GM10248 (cell line): Measurements from ENCODE around the gene UNK.
"Not testable (repeated sequence)": the region's sequence is repeated elsewhere in the genome, so short reads cannot be mapped to it uniquely, and the experiment has no call there.

ENCODE experiments used
- CTCF ChIA-PET: fragments of 300-600 bp; sonication (Branson Sonifier 250); formaldehyde crosslinking; extraction: SDS; loops from one replicate; lab custom pipeline; 2021; ENCODE audit warnings: antibody characterized with exemption; lab: Yijun Ruan, JAX
- POLR2A ChIA-PET: fragments of 350-650 bp; sonication (Branson Sonifier 250); formaldehyde crosslinking; extraction: SDS; loops from one replicate; lab custom pipeline; 2020; ENCODE audit warnings: antibody characterized with exemption; lab: Yijun Ruan, JAX
- DNase-seq: peaks from one replicate; pipeline ENCODE4 v3.0.0; 2012; ENCODE audit errors: extremely low spot score
- TF ChIP-seq, protein P1 (sequence below): IDR thresholded peaks from 2 replicates; pipeline ENCODE4 v1.5.1; 2012; ENCODE audit warnings: mild to moderate bottlenecking, low read depth; ENCODE audit errors: extremely low read depth, missing control alignments, control extremely low read depth

UNK gene

DNA sequence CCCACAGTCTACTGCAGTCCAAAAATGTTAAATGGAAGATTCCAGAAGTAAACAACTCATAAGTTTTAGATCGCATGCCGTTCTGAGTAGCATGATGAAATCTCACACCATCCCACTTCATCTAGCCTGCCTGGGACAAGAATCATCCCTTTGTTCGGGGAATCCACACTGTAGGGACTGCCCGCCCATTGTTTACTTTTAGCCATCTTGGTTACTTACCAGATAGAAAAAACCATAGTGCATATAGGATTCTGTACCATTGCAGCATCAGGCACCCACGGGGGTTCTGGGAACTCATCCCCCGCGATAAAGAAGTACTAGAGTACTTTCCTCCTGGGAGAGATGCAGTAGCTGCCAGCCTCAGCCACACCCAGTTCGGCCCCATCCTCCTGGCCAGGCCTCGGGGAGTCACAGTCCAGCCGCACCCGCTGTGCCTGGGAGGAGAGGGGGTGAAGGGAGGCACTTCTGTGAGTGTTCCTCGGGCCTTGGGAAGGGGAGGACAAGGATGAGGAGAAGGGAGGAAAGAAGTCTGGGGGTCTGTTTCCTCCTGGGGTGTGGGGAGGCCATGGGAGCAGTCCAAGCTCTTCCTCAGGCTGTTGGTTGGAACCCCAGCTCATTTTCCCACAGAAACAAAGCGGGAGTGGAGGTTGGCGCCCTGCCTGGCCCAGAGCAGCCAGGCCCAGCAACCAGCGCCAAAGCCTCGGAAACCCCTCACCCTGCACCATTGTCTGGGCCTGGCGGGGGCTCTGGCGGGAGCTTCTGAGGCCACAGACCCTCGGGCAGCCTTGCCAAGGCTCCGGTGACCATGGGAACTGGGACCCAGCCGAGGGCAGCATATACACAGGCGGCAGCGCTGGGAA is 84.9 kb downstream of the UNK start:
- POLR2A ChIA-PET: no interaction called here
- CTCF ChIA-PET: interaction anchor here (1.1 to 7.5 kb wide), 2 partner anchors 9 to 11 kb away, joined by 4 to 89 read pairs; partner anchors contain the start of genes TRIM47 and WBP2
- no peak for DNase-seq
- TF ChIP-seq, protein P1, sequence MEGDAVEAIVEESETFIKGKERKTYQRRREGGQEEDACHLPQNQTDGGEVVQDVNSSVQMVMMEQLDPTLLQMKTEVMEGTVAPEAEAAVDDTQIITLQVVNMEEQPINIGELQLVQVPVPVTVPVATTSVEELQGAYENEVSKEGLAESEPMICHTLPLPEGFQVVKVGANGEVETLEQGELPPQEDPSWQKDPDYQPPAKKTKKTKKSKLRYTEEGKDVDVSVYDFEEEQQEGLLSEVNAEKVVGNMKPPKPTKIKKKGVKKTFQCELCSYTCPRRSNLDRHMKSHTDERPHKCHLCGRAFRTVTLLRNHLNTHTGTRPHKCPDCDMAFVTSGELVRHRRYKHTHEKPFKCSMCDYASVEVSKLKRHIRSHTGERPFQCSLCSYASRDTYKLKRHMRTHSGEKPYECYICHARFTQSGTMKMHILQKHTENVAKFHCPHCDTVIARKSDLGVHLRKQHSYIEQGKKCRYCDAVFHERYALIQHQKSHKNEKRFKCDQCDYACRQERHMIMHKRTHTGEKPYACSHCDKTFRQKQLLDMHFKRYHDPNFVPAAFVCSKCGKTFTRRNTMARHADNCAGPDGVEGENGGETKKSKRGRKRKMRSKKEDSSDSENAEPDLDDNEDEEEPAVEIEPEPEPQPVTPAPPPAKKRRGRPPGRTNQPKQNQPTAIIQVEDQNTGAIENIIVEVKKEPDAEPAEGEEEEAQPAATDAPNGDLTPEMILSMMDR: no peak

DNA sequence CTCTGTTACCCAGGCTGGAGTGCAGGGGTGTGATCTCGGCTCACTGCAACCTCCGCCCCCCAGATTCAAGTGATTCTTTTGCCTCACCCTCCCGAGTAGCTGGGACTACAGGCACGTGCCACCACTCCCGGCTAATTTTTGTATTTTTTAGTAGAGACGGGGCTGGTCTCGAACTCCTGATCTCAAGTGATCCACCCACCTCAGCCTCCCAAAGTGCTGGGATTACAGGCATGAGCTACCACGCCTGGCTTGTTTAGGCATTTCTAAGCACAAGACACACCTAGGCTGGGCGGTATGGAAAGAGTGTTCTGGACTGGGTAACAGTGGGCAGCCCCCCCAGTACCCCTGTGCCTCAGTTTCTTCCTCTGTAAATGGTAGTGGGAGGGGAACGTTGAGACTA is 85.6 kb downstream of the UNK start:
- CTCF ChIA-PET: interaction anchor here (1.1 to 7.5 kb wide), 2 partner anchors 8 to 12 kb away, joined by 4 to 89 read pairs; partner anchors contain the start of genes TRIM47 and WBP2
- POLR2A ChIA-PET, DNase-seq: not testable (repeated sequence)

DNA sequence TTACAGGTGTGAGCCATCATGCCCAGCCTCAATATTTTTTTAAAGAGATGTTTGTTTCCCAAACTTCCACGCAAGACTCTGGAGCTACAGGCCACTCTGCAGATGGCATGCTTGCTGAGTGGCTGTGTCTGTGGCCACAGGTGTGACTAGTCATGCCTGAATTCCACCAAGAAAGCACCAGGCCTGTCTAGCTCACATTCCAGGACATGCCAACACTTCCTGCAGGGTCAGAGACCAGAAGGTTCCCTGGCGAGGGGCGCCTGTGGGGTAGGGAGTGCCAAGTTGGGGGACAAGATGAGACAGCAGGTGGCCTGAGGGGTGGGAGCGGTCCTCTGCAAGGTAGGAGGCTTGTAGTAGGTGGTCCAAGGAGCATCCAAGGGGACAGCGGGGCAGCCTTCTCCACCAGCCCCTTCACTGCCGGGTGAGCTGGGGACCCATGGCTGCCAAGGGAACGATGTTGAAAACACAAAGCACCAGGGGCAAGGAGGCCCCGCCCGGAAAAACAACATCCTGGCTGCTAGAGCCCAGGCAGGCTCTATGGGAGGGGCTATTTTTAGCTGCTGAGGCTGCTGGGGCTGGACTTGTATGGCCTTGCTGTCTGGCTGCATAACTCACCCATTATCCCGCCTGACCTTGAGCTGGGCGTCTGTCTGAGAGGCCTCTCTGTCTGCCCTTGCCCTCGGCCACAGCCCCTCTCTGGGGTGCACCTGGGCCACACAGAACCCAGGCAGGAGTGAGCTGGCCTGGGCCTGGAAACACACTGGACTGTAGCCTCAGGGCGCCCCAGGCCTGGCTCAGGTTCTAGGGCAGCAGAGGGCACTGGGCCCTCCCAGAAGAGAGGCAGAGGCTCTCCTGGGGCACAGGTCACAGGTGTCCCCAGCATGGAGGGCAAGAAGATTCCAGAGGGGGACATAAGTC is 88.1 kb downstream of the UNK start:
- ChIA-PET CTCF (interaction anchor here (1.0 to 7.5 kb wide), 6 partner anchors 8 to 27 kb away, joined by 3 to 89 read pairs (median 4); partner anchors contain the start of gene WBP2), POLR2A (interaction anchor here (0.5 to 1.1 kb wide), 2 partner anchors 22 to 94 kb away, joined by 3 to 4 read pairs; no protein-coding TSS in a partner anchor)
- TF ChIP-seq, protein P1: no peak
- DNase-seq: no peak

DNA sequence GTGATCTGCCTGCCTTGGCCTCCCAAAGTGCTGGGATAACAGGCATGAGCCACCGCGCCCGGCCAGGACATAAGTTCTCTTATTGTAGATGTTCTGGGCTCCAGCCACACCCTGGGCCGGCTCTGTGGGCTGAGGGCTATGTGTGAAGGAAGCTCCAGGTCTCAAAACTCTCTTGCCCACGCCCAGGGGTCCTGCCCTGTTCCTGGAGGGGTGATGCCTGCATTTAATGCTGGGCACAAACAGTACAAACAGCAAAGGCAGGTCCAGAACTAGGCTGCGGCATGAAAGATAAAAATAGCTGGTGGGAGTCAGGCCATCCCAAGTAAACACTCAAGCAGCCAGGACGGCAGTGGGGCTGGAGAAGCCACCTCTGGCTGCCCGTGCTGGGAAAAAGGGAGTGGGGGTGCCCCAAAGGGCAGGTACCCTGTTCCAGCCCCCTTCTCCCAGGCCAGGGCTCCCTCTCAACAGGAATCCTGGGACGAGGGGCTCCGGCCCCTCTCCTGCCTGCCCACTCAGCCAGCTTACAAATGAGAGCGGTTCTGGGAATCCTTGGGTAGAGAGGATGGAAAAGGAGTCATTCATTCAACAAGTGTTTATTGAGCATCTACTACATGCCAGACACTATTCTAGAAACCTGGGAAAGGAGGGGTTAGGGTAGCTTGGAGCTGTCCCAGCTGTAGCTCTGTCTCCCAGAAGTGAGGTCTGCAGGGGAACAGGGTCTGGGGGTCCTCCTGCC is 89.1 kb downstream of the UNK start:
- TF ChIP-seq, protein P1: no peak
- POLR2A ChIA-PET: no interaction called here
- CTCF ChIA-PET: interaction anchor here (1.0 to 7.5 kb wide), 5 partner anchors 9 to 31 kb away, joined by 3 to 89 read pairs (median 5); partner anchors contain the start of gene WBP2
- DNase-seq: no peak

DNA sequence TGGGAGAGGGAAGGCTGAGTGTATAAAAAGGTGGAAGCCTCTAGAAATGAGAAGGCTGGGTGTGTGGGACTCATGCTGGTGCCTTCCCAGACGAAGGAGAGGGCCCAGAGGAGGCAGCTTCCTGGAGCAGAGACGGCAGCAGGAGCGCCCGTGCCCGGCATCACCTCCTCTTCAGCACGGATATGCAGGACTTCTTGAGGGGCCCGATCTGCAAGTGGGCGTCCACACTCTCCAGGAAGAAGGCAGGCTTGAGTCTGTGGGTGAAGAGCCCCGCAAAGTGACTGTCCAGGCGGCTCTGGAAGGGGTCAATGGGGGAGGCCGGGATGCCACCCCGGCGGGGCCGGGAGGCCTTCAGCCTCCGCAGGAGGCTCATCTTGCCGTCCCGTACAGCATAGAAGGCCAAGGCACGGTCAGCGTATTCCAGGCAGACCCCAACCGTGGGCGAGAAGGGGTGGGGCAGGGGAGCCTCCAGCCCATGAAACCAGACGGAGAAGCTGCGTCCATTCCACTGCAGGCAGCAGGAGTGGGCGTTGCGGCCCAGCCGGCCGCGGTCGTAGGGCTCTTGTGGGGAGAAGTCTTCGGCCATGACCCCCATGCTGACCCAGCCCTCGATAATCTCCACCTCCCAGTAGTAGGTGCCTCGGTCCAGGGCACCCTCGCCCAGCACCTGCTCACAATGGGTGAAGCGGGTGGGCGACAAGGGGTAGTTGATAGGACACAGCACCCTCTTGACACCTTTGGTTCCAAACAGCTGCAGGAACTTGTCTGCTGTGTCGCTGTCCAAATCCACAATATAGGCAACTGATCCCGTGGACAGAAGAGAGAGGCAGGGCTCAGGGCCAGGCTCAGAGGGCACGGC is 89.9 kb downstream of the UNK start:
- TF ChIP-seq, protein P1: no peak
- DNase-seq: no peak
- ChIA-PET POLR2A (interaction anchor here (1.2 kb wide), 1 partner anchor 98 kb away, joined by 8 read pairs; no protein-coding TSS in a partner anchor), CTCF (interaction anchor here (0.5 to 7.5 kb wide), 9 partner anchors 8 to 131 kb away, joined by 3 to 89 read pairs (median 6); partner anchors contain the start of genes MRPL38 and WBP2)
